RCC 7860 (cell line): ENCODE data around the gene VPS72.

Experiments used
- DNase-seq: peaks from one replicate; pipeline ENCODE4 v3.0.0-alpha.2; 2015; ENCODE audit warnings: low spot score
- FAIRE-seq: peaks from 2 replicates; lab custom pipeline; 2012; peaks lifted over from hg19 to GRCh38; lab: Jason Lieb, UNC

Gene VPS72

GRCh38 chr1:151146072-151146411 lies 44.0 kb downstream of the VPS72 start:
- DNase-seq = no peak
- FAIRE-seq = no peak

DNA sequence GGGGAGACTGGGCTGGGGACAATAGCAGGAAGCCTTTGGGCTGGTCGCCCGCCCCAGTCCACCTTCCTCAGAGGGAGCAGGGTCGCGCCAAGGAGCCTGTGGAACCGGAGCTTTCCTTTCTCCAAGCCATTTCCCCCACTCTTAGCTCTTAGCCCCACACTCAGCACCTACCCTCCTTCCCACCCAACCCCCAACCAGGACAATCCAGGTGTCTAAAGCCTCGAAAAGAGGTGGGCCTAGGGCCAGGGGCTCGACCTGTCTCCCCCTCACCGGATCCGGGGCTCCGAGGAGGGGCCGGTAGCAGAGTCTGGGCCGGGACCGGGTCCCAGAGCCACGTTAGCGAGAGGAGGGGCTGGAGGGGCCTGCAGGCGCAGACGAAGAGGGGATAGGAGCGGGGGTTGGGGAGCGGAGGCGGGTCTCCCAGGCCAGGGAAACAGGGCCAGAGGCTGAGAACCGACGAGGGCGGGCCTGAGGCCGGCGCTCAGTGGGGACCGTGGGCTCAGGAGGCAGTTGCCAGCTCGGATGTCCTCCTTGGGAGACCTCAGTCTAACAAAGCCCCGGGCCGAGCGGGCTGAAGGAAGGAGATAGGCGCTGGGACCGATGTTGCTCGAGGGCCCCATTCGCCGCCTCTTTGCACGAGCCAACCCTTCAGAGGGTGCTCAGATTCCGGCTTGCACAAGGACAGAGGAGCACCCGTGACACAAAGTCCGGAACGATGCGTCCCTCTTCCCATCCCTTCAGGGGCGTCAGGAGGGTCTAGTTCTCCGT lies 44.5 kb downstream of the VPS72 start:
- FAIRE-seq (no peak), DNase-seq (no peak)

GRCh38 chr1:151144474-151145303 lies 45.3 kb downstream of the VPS72 start:
- FAIRE-seq = no peak

GRCh38 chr1:151143986-151144385 lies 46.0 kb downstream of the VPS72 start:
- DNase-seq = no peak

More at GRCh38 chr1:151144474-151145303, 45.3 kb downstream of the VPS72 start:
- DNase-seq = no peak

DNA sequence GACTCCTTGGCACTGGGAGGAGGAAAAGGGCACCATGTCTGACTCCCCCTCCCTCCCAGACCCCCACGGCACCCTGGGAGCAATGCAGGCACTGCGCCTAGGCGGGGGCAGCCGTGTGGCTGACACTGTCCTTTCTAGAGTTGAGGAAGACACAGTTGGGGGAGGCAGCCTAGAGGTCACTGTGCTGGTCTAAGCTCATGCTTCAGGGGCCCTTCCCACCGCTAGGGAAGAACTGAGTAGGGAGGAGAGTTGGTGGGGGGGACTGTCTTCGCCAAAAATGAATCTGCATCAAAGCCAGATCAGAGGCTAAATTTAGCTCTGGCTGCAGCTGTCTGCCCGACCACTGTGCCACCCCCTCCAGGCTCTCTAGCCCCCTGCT lies 47.0 kb downstream of the VPS72 start:
- DNase-seq = no peak
- no peak for FAIRE-seq

More at GRCh38 chr1:151143986-151144385, 46.0 kb downstream of the VPS72 start:
- FAIRE-seq = no peak

DNA sequence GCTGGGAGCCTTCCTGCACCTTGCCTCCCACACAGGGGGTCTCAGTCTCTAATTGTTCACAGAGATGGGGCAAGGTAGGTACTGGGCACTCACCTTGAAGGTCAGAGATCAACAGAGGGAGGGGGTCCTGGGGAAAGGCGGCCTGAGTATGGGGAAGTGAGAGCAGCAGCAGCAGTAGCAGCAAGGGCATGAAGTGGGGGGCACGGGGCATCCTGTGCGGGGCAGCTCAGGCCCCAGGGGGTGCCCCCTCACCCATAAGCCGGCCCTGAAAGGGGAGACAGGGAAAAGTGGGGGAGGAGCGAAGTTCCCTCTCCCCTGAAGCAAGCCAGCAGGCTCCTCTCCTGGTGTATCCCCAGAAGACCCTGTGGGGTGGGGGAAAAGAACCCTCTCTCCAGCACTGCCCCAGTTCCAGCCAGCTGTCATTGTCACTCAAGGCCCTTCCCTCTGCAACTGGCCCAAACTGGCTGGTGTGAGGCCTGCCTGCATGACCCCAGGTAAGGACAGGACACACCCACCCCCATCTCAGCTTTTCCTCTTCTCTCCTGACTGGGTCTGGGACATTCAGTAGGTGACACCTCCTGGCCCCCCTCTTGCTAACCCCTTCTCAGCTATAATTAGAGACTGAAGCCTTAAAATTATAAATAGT lies 47.5 kb downstream of the VPS72 start:
- FAIRE-seq (no peak), DNase-seq (no peak)

DNA sequence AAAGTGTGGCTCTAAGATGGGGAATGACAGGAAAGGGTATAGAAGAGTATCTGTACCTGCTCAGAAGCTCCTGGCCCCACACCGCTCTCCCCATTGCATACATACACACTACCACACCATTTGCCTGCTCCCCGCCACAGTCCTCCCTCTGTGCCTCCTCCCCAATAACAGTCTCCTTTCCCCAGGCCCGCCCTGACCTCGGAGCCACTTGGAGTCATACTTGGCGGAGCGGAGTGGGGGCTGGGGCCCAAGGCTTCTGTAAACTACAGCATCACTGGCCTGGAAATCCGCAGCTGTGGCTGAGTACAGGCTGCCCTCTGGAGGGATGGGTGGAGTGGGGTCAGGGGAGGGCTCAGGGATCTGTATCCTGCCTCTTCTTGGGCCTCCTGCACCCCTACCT lies 52.2 kb downstream of the VPS72 start:
- DNase-seq (no peak), FAIRE-seq (no peak)

DNA sequence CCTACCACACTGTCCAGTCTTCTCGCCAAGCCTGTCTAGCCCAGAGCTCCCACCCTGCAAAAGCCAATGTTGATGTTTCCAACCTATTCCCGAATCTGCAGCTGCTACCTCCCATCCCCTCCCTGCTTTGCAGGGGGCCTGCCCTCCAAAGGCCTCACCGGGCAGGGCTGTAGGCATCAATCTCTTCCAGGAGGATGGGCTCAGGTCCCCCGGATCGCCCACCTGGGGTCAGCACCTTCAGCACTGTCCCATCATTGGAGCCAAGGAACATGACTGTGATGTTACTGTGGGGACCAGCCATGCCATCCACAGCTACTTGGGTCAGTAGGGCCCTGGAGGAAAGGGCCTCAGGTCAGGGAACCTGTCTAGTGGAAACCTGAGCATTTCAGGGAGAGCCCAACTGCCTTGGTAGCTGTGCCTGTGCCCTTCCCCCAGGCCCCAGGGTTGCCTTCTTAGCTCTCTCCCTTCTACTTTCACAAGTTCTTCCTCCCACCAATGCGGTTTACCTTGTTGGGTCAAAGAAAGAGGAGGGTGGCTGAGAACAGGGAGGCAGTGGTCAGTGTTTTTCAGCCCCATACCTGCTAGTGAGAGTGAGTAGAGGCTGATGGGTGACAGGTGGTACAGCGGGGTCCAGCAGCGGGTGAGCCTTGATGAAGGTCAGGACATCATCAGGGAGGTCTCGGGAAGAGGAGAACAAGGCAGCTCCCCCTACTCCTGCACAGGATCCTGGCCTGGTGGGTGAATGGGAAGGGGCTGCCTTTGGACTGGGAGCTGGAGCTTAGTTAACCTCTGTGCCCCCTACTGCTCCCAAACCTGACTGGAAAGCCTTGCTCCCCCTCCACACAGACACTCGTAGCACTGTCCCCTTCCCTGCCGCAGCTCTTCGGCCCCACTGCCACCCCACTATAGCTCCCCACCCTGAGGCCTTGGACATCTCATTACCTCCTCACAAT lies 54.3 kb downstream of the VPS72 start:
- no peak for FAIRE-seq

GRCh38 chr1:151134991-151135390 lies 55.0 kb downstream of the VPS72 start:
- DNase-seq = no peak
- no peak for FAIRE-seq

More for the DNA sequence above, 54.3 kb downstream of the VPS72 start:
- DNase-seq = no peak

DNA sequence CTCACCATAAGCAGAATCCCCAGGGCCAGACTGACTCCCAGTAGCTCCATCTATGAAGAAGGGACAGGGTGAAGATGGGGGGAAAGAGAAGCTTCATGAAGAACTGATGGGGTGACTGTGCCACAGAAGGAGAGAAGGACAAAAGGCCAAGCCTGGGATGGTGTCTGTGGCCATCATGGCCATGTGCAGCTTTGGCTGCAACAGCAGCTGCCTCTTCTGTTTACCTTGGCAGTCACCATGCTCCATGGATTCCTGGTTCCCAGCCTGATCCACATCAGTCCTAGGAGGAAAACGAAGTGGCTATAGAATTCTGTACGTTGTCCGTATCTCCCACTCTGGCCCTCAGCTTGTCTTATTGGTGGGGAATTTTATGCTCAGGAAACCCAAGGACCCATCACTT lies 55.6 kb downstream of the VPS72 start:
- DNase-seq (no peak), FAIRE-seq (no peak)

DNA sequence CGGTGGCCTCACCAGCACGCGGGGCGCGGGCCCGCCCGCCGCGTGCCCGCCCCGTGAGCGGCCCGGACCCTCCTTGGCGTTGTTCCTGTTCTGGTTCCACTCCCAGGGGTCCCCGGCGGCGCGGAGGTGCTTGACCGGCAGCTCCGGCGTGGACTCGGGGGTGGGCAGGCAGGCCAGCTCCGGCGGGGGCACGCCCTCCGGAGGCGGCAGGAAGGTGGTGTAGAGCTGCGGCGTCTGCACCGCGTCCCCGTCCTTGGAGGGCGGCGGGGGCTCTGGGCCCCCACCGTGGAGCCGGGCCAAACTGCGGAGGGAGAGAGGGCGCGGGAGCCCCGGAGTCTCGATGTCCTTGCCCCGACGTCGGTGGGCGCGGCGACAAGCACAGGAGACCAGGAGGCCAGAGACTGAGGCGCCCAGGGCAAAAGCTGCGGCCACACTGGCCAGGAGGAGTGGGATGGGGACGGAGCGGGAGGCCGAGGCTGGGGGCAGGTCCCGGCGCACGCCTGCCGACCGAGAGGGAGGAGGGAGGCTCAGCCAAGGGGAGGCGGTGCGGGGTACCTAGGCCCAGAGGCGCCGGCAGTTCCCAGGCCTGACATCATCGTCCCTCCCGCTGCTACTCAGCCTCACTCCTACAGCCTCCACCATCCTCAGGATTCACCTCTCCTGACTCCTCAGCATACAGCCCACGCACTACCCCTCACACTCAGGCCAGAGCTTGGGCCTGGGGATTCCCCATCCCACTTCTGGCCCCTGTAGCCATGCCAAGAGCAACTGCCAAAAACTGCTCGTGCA lies 56.8 kb downstream of the VPS72 start:
- DNase-seq = no peak
- no peak for FAIRE-seq

DNA sequence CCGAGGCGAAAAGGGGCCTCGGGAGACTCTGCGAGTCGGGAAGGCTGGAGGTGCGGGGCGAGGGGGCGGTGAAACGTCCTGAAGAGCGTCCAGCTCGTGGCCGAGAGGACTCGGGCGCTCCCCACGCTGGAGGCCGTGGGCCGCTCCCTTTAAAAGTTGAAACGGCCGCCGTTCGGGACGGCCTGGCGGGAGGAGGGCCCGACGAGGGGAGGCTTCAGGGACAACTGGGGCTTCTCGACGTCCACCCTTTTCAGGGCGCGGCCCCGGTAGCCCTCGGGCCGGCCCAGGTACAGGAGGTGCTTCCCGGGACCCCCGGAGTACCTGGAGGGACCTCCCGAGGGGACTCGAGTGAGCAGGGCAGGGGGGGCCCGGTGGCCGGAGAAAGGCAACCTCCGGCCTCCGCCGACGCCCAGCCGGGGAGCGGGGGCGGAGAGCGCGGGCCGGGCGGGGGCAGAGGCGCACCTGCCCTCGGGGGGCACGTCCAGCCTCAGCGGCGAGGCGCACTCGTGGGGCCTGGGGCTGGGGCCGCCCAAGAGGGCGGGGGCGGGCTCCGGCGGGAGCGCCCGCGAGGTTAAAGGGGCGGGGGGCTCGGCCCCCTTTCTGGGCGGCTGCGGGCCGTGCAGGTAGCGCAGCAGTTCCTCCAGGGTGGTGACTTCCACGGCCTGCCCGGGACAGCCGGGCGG lies 57.5 kb downstream of the VPS72 start:
- FAIRE-seq (no peak), DNase-seq (no peak)

DNA sequence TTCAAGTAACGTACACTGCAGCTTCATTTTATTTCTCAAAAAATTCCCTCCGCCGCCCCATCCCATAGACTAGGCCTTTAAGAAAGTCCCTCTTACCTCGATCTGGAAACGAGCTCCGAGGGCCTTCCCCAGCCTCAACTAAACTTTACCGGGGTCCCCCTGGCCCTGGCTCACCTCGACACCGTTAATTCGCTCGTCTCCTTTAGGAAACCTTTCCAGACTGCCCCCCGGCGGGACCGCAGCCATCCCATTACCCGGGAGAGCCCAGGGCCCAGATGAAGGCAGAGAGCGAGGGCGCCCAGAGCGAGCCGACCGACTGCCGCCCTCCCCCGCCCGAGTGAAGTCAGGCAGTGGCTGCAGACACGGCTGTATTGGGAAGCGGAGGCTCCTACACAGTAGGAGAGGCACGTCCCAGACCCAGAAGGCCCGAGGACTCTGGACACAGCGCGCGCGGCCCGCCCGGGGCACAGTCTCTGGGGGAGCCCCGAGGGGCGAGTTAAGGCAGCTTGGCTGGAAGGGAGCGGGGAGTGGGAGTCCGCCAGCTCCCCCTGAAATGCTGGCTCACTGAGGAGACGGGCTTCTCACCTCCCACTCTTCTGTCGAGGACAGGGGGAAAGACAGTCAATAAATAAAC lies 58.2 kb downstream of the VPS72 start:
- FAIRE-seq = no peak
- DNase-seq = no peak

- no peak for FAIRE-seq
- no peak for DNase-seq
Measured at GRCh38 chr1:151130987-151131586, 58.9 kb downstream of the VPS72 start.

- DNase-seq = no peak
- no peak for FAIRE-seq
Measured at GRCh38 chr1:151128800-151129199, 61.2 kb downstream of the VPS72 start.
